ENCODE results near the gene FADS2.

DNA sequence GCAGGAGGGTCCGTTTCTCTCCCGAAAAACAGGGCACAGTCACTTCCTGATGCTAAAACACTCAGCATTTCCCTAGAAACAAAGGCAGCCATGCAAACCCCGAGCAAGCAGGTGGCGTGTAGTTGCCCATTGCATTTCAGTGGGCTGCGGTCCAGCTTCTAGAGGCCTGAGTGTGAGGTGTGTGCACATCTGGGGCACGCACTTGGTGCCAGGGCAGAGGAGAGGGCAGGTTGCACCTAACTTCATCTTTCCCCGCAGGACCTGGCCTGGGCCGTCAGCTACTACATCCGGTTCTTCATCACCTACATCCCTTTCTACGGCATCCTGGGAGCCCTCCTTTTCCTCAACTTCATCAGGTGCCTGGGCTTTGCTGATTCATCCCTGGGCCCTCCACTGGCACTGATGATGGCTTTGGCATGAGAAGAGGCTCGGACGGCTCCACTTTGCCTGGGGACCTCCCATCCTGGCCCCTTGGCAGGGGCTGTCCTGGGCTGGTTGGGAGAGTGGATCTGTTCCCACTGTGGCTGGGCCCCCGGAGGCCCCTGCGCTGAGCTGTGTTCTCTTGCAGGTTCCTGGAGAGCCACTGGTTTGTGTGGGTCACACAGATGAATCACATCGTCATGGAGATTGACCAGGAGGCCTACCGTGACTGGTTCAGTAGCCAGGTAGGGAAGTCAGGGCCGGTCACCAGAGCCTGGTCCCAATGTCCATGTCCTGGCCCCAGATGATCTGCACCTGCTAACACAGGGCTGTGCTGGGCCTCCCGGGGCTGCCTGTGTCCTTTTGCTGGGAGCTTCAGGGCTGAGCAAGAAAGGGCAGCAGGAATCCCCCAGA, 34.8 kb downstream of the FADS2 start:
- TF ChIP-seq, protein P1, sequence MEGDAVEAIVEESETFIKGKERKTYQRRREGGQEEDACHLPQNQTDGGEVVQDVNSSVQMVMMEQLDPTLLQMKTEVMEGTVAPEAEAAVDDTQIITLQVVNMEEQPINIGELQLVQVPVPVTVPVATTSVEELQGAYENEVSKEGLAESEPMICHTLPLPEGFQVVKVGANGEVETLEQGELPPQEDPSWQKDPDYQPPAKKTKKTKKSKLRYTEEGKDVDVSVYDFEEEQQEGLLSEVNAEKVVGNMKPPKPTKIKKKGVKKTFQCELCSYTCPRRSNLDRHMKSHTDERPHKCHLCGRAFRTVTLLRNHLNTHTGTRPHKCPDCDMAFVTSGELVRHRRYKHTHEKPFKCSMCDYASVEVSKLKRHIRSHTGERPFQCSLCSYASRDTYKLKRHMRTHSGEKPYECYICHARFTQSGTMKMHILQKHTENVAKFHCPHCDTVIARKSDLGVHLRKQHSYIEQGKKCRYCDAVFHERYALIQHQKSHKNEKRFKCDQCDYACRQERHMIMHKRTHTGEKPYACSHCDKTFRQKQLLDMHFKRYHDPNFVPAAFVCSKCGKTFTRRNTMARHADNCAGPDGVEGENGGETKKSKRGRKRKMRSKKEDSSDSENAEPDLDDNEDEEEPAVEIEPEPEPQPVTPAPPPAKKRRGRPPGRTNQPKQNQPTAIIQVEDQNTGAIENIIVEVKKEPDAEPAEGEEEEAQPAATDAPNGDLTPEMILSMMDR (conservative IDR thresholded peaks at IDR 0.05 in 1 of 2, IDR thresholded peaks at IDR 0.05 in 1 of 2; ENCODE audit: extremely low read depth in 1 of 2, insufficient read depth in 1 of 2, low read depth in 1 of 2, low read length in 2 of 2): no peak
- no peak for TF ChIP-seq EZH2 (IDR thresholded peaks at IDR 0.05; ENCODE audit: borderline replicate concordance, low read length)
